Heart right ventricle (tissue), 16 donors: ENCODE measurements around the gene ICAM1. TPM values are rescaled to one million over a fixed set of nuclear protein-coding genes. Genes with fewer than 3 reads are reported as not detected.

Experiments used
- ATAC-seq, 8 donors: fragments of 200-7000 bp; cut with Tn5 transposase; one replicate each; pipeline ENCODE4 v1.9.1; 2020; ENCODE audit warnings: mild to moderate bottlenecking in 8 of 8, moderate library complexity in 8 of 8, moderate number of reproducible peaks in 1 of 8
- DNase-seq, 2 donors: peaks; one replicate each; pipeline ENCODE4 v3.0.0-alpha.2; 2020
- H3K27ac ChIP-seq, 10 donors: fragments of 200-600 bp; sonication (generic) in 2 of 10; one replicate each; pipeline versions ENCODE4 v1.5.0 to v1.8.0; 2020 to 2022; ENCODE audit warnings: mild to moderate bottlenecking in 3 of 10
- H3K27me3 ChIP-seq, 7 donors: fragments of 200-600 bp; one replicate each; pipeline ENCODE4 v1.8.0; 2021 to 2022; ENCODE audit warnings: mild to moderate bottlenecking in 2 of 7
- H3K36me3 ChIP-seq, 9 donors: fragments of 200-600 bp; sonication (generic) in 1 of 9; one replicate each; pipeline versions ENCODE4 v1.5.0 to v1.8.0; 2020 to 2022; ENCODE audit warnings: mild to moderate bottlenecking in 2 of 9
- H3K4me1 ChIP-seq, 9 donors: fragments of 200-600 bp; sonication (generic) in 1 of 9; one replicate each; pipeline versions ENCODE4 v1.5.0 to v1.8.0; 2020 to 2022; ENCODE audit warnings: mild to moderate bottlenecking in 4 of 9
- H3K4me3 ChIP-seq, 10 donors: fragments of 200-600 bp; sonication (generic) in 2 of 10; one replicate each; pipeline versions ENCODE4 v1.5.0 to v1.8.0; 2020 to 2022; ENCODE audit warnings: mild to moderate bottlenecking in 7 of 10, moderate library complexity in 2 of 10
- H3K9me3 ChIP-seq, 11 donors: fragments of 200-600 bp in 10 of 11; sonication (generic) in 2 of 11; one replicate each; pipeline versions ENCODE4 v1.5.0 to v1.8.0; 2013 to 2022; ENCODE audit warnings: mild to moderate bottlenecking in 2 of 11, control low read depth in 1 of 11, moderate library complexity in 1 of 11
- CTCF ChIP-seq, 9 donors: fragments of 200-600 bp; sonication (generic) in 2 of 9; IDR thresholded peaks; one replicate each; pipeline versions ENCODE4 v1.5.0 to v1.8.0; 2021 to 2022; ENCODE audit warnings: antibody characterized with exemption in 9 of 9, mild to moderate bottlenecking in 5 of 9, moderate library complexity in 1 of 9
- WGBS, 2 donors: extraction: QIAGEN DNeasy Blood & Tissue Kit; methylation state at CpG; one replicate each; pipeline ENCODE4 v1.1.7; 2013; ENCODE audit warnings: inconsistent platforms in 1 of 2; 5-methylcytosine and 5-hydroxymethylcytosine counted together
- intact Hi-C, 10 donors: fragments of 100-400 bp; cut with DNase I; formaldehyde crosslinking; loops; one replicate each; pipeline versions ENCODE4 v1.11.1 to v1.14.2; 2022
- polyA plus RNA-seq, 2 donors: library from polyadenylated mRNA; stranded (reverse); fragments of 200-250 nt; gene quantifications; one replicate each; pipeline ENCODE4 v1.2.3, GENCODE V29; 2013
- total RNA-seq, 10 donors: library from RNA; stranded (reverse); fragmentation: NEBNext Ultra II Directional in 3 of 10; extraction: Animal tissue kit (Norgen Biotek cat#: 25700) in 3 of 10; gene quantifications; one replicate each; pipeline versions ENCODE4 v1.2.1 to v1.2.4, GENCODE V29; 2021 to 2023
- donor health status: Arrhythmogenic right ventricular cardiomyopathy.
- donor health status: ischemic (EF 13 %, LVEDD 7.1; RV severe dilation, severe dysfunction).
- donor health status: healthy with polysubstance abuse.
- donor health status: DM: no; HTN: yes; CAD: no.
- donor health status: DM: no; HTN: no; CAD: no.
- donor health status: ischemic (EF 25% LVEDD 6.9; RV normal size, moderate dysfunction).
- donor health status: ischemic (EF 25% LVEDD 5.7; RV mildly dilated, moderate dysfunction).
- donor health status: healthy.
- donor health status: DM: yes; HTN: yes; CAD: no.
- donor health status: Ischemic cardiomyopathy.
- donor health status: ischemic (EF 35%, LVEDD 5.7; RV mildly dilated, moderate dysfunction).
- donor health status: nonischemic (EF 11% LVEDD 7.7; RV severe dilation, severe dysfunction).
- donor health status: DM: yes; HTN: yes; CAD: no.
- donor health status: PGD.
- donor health status: ischemic (EF 29% LVEDD 5.4; RV normal size, mild dysfunction).
- donor health status: nonischemic (EF 23%, LVEDD 6.1; RV moderate dilation, normal function).

The ICAM1 gene
- total and polyA plus RNA-seq, 12 donors = 3.6 to 66.6 (median 9.3) TPM

GRCh38 chr19:10329555-10329954, 58.6 kb downstream of the ICAM1 start:
- TF ChIP-seq CTCF (IDR thresholded peaks at IDR 0.05) = no peak
- no peaks in the 10 kb centered on the region for H3K27me3 ChIP-seq
- H3K4me3 ChIP-seq = no peak overlapping the region
- H3K4me1 ChIP-seq = peaks cover 4 to 29% (median 22%) of the 10 kb centered on the region in 9 donors
- peaks cover 0 to 70% (median 55%) of the 10 kb centered on the region in 9 donors for H3K36me3 ChIP-seq
- ATAC-seq (no peak), DNase-seq (no peak)
- H3K9me3 ChIP-seq = no peaks in the 10 kb centered on the region
- intact Hi-C loops = loop anchor here in 1 of 10 donors (5.0 kb wide), 1 partner anchor 42 kb away; the partner anchor contains the start of genes ICAM4 and ICAM5
- no peak overlapping the region for H3K27ac ChIP-seq
- 94 to 97% methylated on average over 13 of the region's 13 CpGs for WGBS, 2 donors

GRCh38 chr19:10332158-10332964, 61.4 kb downstream of the ICAM1 start:
- WGBS, 2 donors = 33 to 35% methylated on average over 18 of the region's 18 CpGs
- no peak for ATAC-seq
- H3K36me3 ChIP-seq = peaks cover 0 to 53% (median 32%) of the 10 kb centered on the region in 9 donors
- peaks cover 4 to 38% (median 31%) of the 10 kb centered on the region in 9 donors for H3K4me1 ChIP-seq
- peak in 1 of 9 donors; percentile 10 for TF ChIP-seq CTCF (IDR thresholded peaks at IDR 0.05)
- no peaks in the 10 kb centered on the region for H3K27me3 ChIP-seq
- H3K27ac ChIP-seq = peak overlapping the region in 9 of 10 donors; percentile 83 to 96 (median 91)
- H3K4me3 ChIP-seq = peak overlapping the region; percentile 60 to 94 (median 76)
- no peaks in the 10 kb centered on the region for H3K9me3 ChIP-seq
- DNase-seq = no peak
- intact Hi-C loops = loop anchor here in 6 of 10 donors (1.0 to 10.0 kb wide), 7 partner anchors 16 to 65 kb away; partner anchors contain the start of genes ICAM1 (in 5 of the 6), TYK2 (in 2 of the 6), FDX2 (in 1 of the 6) and ICAM4 (in 1 of the 6)

- peak within 1 kb of the TSS; percentile 78 to 96 (median 91) for H3K27ac ChIP-seq
- peak in 1 of 9 donors; percentile 1 for TF ChIP-seq CTCF (IDR thresholded peaks at IDR 0.05)
- WGBS, 2 donors = 0 to 1% methylated on average over 81 to 82 of the region's 82 CpGs
- peaks cover 0 to 45% (median 24%) of the 10 kb centered on the region in 9 donors for H3K36me3 ChIP-seq
- H3K9me3 ChIP-seq = no peaks in the 10 kb centered on the region
- H3K4me1 ChIP-seq = peaks cover 4 to 42% (median 31%) of the 10 kb centered on the region in 9 donors
- peak within 1 kb of the TSS; percentile 60 to 94 (median 76) for H3K4me3 ChIP-seq
- DNase-seq (peak; percentile 98), ATAC-seq (peak; percentile 90 to 97 (median 94))
- H3K27me3 ChIP-seq = no peaks in the 10 kb centered on the region
- intact Hi-C loops = loop anchor here in 6 of 10 donors (1.0 to 10.0 kb wide), 8 partner anchors 17 to 66 kb away; partner anchors contain the start of genes ICAM1 (in 5 of the 6), TYK2 (in 2 of the 6), FDX2 (in 1 of the 6) and ICAM4 (in 1 of the 6)
Measured at GRCh38 chr19:10332965-10333757, 62.2 kb downstream of the ICAM1 start, which contains the start of gene RAVER1. TSS of gene RAVER1 (minus strand) at chr19:10333529. CDS start at chr19:10333507, 22 bp downstream.
